GM21390 (cell line): ENCODE results near the gene LSR.
"Not testable (repeated sequence)": the region's sequence is repeated elsewhere in the genome, so short reads cannot be mapped to it uniquely, and the experiment has no call there.

Source experiments
- ATAC-seq: cut with Tn5 transposase; IDR thresholded peaks from one replicate; pipeline ENCODE4 v1.9.1; 2021; ENCODE audit not compliant: unreplicated experiment

LSR gene

DNA sequence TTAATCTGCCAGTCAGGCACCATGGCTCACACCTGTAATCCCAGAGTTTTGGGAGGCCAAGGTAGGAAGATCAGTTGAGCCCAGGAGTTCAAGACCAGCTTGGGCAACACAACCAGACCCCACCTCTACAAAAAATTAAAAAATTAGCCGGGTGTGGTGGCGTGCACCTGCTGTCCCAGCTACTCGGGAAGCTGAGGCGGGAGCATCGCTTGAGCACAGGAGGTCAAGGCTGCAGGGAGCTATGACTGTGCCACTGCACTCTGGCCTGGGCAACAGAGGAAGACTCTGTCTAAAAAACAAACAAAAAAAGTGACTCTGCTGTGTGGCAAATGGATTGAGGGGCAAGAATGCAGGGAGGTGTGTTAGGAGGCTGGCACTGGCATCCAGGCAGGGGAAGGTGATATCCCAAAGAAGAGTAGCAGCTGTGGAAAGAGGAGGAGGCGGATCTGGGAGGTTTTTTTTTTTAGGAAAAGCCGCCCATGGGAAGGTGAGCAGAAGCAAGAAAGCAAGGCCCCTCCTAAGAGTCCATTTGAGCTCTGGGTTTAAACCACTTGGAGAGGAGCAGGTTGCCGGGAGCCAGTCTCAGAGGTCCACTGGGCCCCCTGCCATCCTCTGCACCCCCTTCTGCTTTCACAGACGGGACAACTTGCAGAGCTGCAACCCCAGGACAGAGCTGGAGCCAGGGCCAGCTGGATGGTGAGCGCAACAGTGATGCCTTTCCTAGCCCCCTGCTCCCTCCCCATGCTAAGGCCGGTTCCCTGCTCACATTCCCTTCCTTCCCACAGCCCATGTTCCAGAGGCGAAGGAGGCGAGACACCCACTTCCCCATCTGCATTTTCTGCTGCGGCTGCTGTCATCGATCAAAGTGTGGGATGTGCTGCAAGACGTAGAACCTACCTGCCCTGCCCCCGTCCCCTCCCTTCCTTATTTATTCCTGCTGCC is 35.6 kb downstream of the LSR start:
- ATAC-seq = no peak

DNA sequence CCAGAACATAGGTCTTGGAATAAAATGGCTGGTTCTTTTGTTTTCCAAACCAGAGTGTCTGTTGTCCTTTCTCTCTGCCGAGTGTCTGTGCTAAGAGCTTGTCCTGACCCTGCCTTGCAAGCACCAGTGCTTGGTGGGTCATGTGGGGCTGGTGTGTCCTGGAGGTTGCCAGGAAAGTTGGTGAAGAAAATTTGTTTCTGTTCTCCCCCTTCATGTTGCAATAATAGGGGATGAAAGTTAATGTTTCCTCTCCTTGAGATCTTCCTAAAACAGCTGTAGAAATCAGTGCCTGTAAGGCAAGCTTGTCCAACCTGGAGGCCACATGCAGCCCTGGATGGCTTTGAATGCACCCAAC is 36.3 kb downstream of the LSR start:
- no peak for ATAC-seq

DNA sequence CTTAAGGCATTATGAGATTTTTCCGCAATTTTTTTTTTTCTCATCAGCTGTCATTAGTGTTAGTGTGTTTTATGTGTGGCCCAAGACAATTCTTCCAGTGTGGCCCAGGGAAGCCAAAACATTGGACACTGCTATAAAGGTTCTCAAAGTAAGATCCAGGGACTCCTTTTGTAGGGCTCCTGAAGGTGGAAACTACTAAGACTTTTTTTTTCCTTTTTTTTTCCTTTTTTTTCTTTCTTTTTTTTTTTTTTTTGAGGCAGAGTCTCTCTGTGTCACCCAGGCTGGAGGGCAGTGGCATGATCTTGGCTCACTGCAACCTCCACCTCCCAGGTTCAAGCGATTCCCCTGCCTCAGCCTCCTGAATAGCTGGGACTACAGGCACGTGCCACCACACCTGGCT is 36.7 kb downstream of the LSR start:
- ATAC-seq = not testable (repeated sequence)

DNA sequence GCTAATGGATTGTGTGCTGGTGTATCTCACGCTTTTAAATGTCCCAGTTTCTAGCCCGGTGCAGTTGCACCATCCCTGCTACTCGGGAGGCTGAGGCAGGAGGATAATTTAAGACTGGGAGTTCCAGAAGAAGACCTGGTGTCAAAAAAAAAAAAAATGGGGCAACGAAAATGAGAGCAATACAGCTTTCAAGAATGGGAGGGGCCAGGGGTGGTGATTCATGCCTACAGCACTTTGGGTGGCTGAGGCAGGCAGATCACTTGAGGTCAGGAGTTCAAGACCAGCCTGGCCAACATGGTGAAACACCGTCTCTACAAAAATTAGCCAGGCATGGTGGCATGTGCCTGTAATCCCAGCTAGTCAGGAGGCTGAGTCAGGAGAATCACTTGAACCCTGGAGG is 37.3 kb downstream of the LSR start:
- not testable (repeated sequence) for ATAC-seq

DNA sequence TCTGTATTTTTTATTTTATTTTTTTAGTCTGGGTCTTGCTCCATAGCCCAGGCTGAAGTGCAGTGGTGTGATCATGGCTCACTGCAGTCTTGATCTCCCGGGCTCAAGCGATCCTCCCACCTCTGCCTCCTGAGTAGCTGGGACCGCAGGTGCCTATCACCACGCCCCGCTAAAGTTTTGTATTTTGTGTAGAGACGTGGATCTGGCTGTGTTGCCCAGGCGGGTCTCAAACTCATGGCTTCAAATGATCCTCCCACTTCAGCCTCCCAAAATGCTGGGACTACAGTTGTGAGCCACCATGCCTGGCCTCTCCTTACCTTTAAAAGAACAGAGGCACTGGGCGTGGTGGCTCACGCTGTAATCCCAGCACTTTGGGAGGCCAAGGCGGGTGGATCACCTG is 38.9 kb downstream of the LSR start:
- no peak for ATAC-seq

DNA sequence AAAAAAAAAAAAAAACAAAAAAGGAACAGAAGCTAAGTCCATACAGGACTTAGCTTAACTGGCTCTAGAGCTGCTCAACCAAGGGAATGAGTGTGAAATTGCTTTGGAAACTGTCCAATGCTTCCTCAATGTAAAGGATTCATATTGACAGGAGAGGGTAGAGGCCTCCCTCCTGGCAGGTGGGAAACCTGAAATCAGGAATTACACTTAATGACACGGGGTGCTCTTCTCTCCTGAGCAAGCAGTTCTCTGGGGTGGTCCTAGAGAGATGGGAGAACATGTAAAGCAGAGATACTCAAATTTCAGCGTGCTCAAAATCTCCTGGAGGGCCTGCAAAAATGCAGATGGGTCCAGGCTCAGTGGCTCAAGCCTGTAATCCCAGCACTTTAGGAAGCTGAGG is 39.5 kb downstream of the LSR start:
- no peak for ATAC-seq

DNA sequence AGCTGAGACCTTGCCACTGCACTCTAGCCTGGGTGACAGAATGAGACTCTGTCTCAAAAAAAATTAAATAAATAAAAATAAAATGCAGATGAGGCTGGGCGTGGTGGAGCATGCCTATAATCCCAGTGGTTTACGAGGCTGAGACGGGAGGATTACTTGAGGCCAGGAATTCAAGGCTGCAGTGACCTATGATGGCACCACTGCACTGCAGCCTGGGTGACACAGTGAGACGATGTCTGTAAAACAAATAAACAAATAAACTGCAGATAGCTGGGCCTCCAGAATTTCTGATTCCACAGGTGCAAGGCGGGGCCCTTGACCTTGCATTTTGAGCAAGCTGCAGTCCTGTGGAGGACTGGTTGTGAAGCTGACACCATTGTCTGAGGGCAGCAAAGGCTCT is 40.1 kb downstream of the LSR start:
- ATAC-seq = no peak

DNA sequence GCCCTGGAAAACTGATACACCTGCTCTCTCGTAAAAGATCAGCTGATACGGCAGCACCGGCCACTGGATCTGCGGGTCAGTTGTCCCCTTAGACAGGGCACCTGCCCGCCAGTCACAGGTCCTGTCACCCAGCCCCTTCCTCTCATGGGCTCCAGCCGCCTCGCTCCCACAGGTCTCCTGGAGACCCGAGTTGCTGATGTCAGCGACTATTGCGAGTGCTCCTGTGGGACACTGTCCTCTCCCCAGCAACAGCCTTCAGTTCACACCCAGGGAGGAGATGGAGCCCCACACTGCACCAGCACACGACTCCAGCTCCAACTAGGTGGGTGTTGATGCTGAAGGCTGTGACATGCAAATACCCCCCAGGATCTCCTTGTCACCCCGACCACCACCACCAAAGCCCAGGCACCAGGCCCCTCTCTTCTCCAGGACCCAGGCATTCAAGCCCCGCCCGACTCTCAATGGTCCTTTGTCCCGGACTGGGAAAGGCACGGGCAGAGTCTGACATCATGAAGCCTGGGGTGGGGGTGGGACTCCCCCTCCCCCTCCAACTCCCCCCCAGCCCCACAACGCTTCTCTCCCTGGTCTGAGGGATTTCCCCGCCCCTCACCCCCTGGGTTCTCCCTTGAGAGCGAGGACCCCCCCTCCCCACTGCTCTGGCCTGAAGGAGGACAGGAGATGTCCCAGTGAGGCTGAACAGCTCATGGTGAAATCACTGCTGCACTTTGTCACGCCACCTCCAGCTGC is 41.8 kb downstream of the LSR start:
- ATAC-seq = no peak

DNA sequence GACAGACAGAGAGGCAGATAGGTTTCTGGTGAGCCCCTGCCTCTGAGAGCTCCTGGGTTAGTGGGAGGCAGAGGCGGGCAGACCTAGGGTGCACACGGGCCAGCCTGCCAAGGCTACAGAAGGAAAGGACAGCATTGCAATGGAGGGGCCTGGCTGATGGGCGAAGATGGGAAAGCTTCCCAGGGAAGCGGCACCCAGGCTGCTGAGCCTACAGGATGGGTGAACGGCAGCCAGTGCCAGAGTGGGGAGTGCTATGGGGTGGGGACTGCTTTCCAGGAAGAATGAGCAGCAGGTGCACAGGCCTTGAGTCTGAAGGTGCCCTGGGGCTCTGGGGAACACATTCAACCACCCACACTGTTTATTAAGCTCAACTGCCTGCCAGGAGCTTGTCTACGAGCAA is 42.5 kb downstream of the LSR start:
- no peak for ATAC-seq

DNA sequence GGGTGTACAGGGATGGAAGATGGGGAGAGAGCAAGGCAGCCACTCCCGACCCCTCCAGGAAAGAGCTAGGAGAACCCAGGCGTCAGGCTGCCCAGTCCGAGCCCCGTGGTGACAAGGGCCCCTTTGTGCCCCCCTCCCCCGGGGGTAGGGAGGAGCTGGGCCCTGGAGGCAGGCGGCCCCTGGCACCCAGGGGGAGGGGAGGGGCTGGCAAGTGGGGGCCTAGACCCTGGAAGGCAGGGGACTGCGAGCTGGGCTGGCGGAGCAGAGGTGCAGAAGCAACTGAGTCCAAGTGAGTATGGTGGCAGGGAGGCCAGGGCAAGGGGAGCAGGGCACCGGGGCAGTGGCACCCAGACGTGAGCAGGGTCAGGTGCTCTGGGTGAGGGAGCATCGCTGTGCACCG is 43.1 kb downstream of the LSR start, which contains the start of gene MAG:
Gene MAG, plus strand, starts transcription at position 246 of the 400 bp plus-strand sequence. CDS start 3,248 bp downstream, outside the sequence.
- ATAC-seq = no peak

DNA sequence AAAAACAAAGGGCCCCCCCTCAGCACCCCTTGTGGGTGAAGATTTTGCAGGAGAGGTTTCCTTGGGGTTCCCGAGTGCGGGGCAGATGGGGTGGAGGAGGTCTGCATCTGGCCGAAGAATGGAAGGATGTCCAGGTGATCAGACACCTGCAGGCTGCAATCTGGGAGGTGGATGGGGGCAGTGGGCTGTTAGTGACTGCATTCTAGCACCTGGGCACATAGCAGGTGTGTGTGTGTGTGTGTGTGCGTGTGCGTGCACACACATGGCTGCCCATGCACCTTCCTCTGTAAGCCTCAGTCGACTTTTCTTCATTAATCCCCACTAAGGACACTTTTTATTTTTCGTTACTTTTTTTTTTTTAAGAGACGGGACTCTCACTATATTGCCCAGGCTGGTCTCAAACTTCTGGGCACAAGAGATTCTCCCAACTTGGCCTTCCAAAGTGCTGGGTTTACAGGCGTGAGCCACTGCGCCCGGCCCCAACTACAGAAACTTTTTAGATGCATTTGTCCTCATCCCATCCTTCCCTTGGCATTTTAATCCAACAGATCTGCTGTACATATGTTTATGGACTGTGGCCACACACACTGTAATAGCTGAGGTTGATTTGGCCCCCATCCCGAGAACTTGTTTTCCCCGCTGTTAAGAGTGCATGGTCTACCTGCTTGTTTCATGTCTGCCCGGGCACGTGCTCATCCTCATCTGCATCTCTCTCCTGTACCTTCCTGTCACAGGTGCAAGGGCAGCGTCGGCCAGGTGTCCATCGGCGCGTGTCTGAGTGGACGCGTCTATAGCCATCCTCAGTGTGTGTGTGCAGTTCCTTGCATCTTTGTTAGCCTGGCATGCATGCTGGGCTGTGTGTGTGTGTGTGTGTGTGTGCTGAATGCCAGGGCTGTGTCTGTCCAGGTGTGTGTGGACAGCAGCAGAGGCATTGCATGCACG is 43.9 kb downstream of the LSR start:
- no peak for ATAC-seq

DNA sequence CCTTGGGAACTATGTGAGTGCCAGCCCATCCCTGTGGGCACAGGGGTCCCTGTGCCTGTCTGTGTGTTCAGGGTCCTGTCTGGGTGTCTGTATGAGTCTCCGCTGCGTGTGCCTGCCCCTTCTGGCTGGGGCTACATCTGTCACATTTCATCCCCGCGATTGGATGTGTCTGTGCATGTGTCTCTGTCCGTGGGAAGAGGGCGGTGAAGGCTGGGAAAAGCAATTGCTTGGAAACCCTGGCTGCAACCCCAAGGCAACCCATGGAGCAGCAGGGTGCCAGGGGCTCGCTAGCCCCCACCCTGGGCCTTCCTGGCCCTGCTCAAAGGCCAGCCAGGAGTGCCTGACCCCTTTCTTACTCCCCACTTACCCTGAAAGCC is 44.5 kb downstream of the LSR start:
- no peak for ATAC-seq

DNA sequence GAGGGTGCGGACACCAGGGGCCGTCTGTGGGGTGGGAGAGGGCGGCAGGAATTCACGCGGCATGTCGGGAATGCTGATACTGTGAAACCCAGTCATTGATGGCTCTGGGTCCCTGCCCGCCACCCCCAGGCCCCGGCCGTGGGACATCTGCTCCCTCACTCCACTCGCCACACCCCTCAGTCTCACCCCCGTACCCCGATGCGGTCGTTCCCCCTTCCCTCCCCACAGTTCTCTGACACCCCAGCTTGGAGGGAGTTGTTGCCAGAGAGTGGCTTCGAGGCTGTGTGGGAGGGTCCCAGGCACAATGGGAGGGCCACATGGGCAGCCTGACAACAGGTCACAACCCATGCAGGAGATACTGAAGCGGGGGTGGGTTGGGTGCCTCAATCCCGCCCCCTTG is 45.0 kb downstream of the LSR start:
- ATAC-seq = no peak

DNA sequence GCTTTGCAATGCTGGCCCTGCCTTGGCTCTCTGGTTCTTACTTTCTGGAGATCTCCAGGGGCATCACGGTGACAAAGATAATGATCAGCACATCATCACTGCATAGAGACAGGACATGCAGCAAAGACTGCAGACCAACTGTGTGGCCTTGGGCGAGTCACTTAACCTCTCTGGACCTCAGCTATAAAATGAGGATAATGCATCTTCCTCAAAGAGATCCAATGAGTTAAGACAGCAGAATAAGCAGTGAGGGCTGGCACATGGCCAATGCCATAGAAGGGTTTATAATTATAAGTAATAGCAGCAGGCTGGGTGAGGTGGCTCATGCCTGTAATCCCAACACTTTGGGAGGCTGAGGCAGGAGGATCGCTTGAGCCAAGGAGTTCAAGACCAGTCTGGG is 45.5 kb downstream of the LSR start:
- no peak for ATAC-seq

DNA sequence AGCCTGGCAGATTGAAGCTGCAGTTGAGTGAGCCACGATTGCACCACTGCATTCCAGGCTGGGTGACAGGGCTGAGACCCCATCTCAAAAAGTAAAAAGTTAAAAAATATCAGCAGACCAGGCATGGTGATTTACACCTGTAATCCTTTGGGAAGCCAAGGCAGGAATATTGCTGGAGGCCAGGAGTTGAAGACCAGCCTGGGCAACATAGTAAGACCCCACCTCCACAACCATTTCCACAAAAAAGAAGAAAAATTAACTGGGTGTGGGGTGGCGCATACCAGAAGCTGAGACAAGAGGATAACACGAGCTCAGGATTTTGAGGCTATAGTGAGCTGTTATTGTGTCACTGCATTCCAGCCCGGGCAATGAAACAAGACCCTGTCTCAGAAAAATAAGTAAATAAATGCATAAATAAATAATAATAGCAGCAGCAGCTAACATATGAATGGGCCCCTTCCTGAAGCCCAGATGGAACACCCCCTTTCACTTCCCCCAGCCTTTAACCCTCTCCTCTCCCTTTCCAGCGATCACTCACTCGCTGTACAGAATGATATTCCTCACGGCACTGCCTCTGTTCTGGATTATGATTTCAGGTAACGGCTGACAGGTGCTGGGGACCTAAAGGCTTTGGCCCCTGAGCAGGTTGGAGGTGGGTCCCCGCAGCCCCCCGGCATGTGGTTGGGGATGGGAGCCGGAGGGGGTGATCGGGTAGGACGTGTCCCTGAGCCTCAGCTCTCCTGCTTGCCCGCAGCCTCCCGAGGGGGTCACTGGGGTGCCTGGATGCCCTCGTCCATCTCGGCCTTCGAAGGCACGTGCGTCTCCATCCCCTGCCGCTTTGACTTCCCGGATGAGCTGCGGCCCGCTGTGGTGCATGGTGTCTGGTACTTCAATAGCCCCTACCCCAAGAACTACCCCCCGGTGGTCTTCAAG is 46.3 kb downstream of the LSR start:
- no peak for ATAC-seq

DNA sequence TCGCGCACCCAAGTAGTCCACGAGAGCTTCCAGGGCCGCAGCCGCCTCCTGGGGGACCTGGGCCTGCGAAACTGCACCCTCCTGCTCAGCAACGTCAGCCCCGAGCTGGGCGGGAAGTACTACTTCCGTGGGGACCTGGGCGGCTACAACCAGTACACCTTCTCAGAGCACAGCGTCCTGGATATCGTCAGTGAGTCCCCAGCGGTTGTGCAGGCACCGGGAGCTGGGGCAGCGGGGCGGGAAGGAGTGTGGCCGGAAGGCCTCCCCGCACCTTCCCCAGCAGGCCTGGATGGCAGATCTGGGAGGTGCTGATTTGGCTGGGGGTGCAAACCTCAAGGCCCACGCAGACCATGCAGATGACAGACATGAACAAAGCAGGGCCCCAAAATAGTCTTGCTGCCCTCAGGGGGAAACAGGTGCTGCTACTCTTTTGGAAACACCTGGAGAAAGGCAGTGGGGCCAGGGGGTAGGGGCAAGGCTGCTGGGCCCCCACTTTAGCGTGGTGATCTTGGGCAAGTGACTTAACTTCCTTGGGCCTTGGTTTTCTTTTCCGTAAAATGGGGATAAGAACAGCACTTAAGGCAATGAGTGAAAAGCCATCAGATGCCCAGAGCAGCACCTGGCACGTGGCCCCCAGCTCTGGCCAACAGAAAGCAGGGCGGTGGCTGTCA is 47.1 kb downstream of the LSR start:
- no peak for ATAC-seq

DNA sequence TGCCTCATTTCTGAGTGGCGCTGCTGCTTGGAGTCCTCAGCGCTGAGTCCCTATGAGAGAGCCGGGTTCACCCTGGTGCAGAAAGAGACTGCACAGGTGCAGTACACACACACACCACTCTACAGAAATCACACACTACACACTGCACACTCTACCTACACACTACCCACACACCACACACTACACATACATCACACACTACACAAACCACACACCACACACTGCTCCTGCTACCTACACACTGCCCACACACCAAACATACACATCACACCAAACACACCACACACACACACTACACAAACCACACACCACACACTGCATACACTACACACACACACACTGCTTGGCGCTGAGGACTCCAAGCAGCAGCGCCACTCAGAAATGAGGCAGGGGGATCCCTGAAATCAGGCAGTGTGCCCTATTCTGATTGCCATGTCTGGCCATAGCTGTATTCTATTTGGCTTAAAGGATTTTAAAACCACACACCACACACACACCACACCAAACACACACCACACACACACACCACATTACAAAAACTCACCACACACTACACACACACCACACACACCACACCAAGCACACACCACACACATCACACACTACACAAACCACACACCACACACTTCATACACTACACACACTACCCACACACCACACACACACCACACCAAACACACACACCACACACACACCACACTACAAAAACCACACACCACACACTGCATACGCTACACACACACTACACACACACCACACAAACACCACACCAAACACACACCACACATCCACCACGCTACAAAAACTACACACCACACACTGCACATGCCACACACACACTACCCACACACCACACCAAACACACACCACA is 48.1 kb downstream of the LSR start:
- no peak for ATAC-seq

DNA sequence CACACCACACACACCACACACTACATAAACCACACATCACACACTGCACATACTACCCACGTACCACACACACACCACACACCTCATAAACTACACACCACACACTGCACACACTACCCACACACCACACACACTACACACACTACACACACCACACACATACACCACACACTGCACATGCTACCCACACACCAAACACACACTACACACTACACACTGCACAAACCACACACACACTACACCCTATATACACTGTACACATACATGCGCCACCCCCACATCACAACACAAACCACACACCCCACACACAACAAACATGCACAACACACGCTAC is 48.7 kb downstream of the LSR start:
- ATAC-seq = no peak

DNA sequence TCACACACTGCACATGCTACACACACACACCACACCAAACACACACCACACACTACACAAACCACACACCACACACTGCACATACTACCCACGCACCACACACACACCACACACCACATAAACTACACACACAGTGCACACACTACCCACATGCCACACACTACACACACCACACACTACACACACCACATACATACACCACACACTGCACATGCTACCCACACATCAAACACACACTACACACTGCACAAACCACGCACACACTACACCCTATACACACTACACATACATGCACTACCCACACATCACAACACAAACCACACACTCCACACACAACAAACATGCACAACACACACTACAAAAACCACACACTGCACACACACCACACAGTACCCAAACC is 49.1 kb downstream of the LSR start:
- ATAC-seq = no peak
